GM18511 (cell line): ENCODE measurements around the gene ATP4A.

Experiments used
- ATAC-seq: cut with Tn5 transposase; IDR thresholded peaks from one replicate; pipeline ENCODE4 v1.9.1; 2021; ENCODE audit warnings: mild to moderate bottlenecking, moderate library complexity; ENCODE audit not compliant: unreplicated experiment

ATP4A gene

GRCh38 chr19:35528218-35529038, 35.0 kb downstream of the ATP4A start, which contains the start of gene SBSN:
SBSN (minus strand) TSS chr19:35528311; CDS start chr19:35528281, 30 bp downstream.
- ATAC-seq = no peak

DNA sequence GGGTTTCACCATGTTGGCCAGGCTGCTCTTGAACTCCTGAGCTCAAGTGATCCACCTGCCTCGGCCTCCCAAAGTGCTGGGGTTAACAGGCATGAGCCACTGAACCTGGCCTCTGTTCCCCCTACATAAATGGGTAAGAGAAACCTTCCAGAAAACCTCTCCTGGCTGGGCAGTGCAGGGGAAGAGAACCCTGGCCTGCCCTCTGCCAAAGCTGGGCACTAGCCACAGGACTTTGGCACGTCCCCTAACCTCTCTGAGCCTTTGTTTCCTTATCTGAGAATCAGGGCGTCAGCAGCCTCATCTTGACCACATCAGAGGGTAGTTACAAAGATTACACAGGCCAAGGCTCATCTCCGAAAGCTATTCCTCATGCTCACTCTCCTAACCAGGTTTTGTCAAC, 37.6 kb downstream of the ATP4A start:
- ATAC-seq = no peak

GRCh38 chr19:35524181-35524837, 39.1 kb downstream of the ATP4A start:
- no peak for ATAC-seq

- no peak for ATAC-seq
Observed at GRCh38 chr19:35522745-35523327, 40.6 kb downstream of the ATP4A start.

DNA sequence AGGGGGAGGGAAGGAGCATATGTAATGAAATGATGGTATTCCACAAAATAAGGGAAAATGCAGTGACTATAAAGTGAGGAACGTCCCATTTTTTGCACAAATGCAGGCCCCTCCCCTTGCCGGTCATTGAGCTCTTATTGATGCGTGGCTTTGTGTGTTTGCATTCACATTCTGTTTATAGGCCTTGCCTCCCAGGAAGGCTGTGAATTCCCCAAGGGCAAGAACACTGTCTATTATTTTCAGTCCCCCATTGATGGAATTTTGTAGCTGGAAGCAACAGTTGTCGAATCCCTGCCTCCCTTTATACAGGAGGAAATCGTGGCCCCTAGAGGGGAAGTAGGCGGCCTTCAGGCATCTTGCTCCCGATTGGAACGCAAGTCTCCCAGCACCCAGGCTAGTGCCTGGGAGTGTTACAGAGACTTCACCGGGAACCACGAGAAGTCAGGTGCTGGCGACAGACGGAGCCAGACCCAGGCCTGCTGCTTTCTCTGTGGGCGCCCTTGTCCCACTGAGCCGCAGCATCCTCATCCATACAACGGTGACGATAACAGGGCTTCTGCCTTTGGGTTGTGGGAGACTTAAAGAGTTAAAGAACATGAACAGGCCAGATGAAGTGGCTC, 42.2 kb downstream of the ATP4A start:
- ATAC-seq = no peak

GRCh38 chr19:35519291-35519690, 44.2 kb downstream of the ATP4A start:
- ATAC-seq = no peak

- ATAC-seq = no peak
Observed at GRCh38 chr19:35518313-35518712, 45.1 kb downstream of the ATP4A start.

DNA sequence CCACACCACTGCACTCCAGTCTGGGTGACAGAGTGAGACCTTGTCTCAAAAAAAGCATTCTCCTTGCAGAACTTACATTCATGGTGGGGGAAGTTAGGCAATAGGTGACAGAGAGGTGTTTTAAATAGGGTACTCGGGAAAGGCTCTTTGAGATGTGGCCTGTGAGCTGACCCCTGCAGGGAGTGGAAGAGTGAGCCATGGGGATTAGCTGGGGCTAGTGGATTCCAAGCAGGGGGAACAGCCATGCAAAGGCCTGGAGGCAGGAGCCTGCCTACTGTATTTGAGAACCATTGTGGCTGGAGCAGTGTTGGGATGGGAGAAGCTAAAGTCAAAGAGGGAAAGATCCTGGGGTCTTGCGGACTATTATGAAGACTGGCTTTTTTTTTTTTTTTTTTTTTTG, 46.1 kb downstream of the ATP4A start:
- no peak for ATAC-seq

- no peak for ATAC-seq
Observed at GRCh38 chr19:35516310-35516709, 47.1 kb downstream of the ATP4A start.

- ATAC-seq = no peak
Observed at GRCh38 chr19:35514282-35514809, 49.1 kb downstream of the ATP4A start.

DNA sequence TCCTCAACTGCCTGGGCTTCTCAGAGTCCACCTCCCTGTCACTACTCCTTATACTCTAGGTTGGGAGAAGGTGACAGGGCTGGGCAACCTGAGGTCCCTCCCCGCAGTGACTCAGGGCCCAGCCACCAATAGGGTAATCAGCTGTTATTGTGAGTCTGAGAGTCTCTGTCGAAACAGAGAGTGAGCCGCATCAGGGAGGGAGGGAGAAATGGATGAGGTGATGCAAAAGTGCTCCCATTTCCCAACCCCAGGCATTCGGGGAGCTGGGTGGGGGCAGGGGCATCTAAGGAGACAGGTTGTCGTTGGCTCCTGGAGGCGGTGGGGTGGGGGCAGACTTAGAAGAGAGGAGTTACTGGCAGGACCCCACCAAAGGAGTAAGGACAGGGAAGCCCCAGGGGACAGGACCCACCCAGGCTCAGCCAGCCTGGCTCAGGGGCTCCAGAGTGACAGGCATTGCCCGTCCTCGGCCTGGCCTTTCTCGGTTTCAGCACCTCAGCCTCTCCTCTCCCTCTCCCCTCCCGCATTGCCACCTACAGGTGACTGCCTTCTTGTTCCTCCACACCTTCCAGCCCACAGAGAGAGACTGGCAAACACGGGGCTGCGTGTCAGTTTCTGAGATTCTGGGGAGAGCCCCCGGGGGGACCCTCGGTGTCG, 49.7 kb downstream of the ATP4A start, which contains the start of gene DMKN:
TSS of gene DMKN (minus strand) at position 22 of the 654 bp plus-strand sequence. CDS start 174 bp downstream, outside the sequence.
- ATAC-seq = no peak

- no peak for ATAC-seq
Observed at GRCh38 chr19:35512831-35513627, 50.4 kb downstream of the ATP4A start.

DNA sequence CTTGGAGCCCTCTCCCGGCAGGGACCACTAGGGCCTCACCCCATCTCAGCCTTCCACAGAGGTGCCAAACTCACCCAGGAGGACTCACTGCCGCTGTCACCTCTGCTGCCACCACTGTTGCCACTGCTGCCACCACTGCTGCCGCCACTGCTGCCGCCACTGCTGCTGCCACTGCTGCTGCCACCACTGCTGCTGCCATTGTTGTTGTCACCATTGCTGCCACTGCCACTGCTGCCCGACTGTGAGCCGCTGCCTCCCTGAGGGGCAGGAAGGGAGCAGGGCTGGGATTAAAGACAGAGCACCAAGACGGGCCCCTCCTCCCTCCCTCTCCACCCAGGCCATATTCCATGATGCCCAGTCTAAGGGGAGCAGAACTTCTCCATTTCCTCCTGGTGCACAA, 52.1 kb downstream of the ATP4A start:
- no peak for ATAC-seq

- no peak for ATAC-seq
Observed at GRCh38 chr19:35510626-35510964, 52.9 kb downstream of the ATP4A start.

DNA sequence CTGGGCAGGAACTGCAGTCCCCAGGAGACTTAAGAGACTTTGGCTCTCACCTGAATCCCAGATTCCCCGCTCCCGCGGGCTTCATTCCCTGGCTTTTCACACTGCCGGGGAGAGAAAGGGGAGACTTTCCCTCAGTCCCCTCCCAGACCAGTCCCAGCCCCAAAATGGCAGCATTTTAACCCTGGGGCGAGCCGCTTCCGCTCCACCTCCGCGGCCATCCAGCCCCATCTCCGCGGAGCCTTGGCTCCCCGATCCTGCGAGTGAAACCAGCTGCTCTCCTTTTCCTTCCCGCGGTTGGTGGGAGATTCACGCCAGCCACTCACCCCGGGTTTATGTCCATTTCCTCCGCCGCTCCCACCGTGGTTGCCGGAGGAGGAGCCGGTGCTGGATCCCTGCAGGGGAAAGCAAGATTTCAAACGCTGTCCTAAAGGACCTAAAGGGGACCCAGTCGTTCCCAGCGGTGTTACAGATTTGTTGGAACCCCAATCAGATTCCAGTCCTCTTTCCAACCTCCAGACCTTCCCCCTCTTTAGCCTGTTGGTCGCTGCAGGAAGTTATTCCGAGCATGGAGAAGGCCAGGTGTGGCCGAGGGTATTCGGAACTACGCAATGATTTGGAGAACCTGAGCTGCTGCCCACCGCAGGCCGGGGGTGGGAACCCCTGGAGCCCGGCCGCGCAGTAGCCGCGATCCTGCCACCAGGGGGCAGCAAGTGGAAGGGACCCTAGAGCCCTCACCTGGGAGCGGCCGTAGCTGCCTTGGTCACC, 53.4 kb downstream of the ATP4A start:
- ATAC-seq = no peak

DNA sequence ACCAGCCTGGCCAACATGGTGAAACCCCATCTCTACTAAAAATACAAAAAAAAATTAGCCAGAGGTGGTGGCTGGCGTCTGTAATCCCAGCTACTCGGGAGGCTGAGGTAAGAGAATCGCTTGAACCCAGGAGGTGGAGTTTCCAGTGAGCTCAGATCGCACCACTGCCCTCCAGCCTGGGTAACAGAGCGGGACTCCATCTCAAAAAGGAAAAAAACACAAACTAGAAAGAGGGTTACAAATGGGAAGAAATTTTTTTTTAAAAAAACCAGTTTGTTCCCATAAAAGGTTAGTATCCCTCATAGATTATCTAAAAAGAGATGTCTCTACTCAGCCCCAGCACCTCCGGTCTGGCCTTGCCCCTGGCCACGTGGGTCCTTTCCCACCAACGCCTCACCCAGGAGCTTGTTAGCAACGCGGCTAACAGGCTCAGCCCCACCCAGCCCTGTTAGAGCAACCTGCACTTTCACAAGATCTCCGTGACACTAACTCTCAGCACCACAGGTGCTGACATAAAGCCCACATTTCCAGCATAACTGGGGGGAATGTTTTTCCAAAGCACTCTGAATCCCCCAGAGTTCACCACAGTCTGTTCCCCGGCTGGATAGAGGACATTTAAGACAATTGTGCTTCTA, 54.3 kb downstream of the ATP4A start:
- no peak for ATAC-seq

- no peak for ATAC-seq
Observed at GRCh38 chr19:35508129-35508528, 55.3 kb downstream of the ATP4A start.

GRCh38 chr19:35507561-35507960, 55.9 kb downstream of the ATP4A start:
- ATAC-seq = no peak

GRCh38 chr19:35506011-35506410, 57.4 kb downstream of the ATP4A start:
- ATAC-seq = no peak
